Keratinocyte (primary cell): Measurements from ENCODE around the gene ZBTB49.

Experiments used
- EZH2 ChIP-seq: IDR thresholded peaks from one replicate; pipeline ENCODE4 v1.6.1; 2012; ENCODE audit warnings: inconsistent platforms, mild to moderate bottlenecking, low read length, moderate library complexity
- TF ChIP-seq, protein P1 (sequence below), 3 experiments: IDR thresholded peaks in 1 of 3; conservative IDR thresholded peaks in 1 of 3; optimal IDR thresholded peaks in 1 of 3; 2 replicates in 2 of 3; 3 replicates in 1 of 3; pipeline versions ENCODE3 to v1.5.1; 2011; ENCODE audit warnings: low read length in 3 of 3, mild to moderate bottlenecking in 3 of 3, moderate library complexity in 2 of 3, control low read depth in 1 of 3, inconsistent platforms in 1 of 3; ENCODE audit not compliant: insufficient read depth in 2 of 3; ENCODE audit errors: extremely low read depth in 1 of 3

DNA sequence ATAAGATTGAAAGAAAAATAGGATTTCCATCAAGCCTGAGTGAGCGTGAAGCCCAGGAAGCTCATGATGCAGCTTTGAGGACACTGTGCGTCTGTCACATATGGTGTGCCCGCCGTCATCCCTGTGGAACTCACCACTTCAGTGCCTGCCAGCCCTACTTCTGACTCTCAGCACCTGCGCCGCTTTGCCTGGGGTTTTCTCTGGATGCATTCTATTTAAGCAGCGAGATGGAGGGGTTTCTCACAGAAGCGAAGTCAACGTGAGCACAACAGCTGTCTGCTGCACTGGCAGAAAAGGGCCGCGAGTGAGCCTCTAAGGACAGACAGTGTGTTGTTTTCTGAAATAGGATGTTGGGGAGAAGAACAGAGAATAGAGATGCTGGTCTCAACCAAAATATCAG lies 35.9 kb upstream of the ZBTB49 start:
- TF ChIP-seq, protein P1, sequence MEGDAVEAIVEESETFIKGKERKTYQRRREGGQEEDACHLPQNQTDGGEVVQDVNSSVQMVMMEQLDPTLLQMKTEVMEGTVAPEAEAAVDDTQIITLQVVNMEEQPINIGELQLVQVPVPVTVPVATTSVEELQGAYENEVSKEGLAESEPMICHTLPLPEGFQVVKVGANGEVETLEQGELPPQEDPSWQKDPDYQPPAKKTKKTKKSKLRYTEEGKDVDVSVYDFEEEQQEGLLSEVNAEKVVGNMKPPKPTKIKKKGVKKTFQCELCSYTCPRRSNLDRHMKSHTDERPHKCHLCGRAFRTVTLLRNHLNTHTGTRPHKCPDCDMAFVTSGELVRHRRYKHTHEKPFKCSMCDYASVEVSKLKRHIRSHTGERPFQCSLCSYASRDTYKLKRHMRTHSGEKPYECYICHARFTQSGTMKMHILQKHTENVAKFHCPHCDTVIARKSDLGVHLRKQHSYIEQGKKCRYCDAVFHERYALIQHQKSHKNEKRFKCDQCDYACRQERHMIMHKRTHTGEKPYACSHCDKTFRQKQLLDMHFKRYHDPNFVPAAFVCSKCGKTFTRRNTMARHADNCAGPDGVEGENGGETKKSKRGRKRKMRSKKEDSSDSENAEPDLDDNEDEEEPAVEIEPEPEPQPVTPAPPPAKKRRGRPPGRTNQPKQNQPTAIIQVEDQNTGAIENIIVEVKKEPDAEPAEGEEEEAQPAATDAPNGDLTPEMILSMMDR (optimal IDR thresholded peaks at IDR 0.05 in 1 of 3, IDR thresholded peaks at IDR 0.05 in 1 of 3, conservative IDR thresholded peaks at IDR 0.05 in 1 of 3; ENCODE audit: extremely low read depth in 1 of 3, insufficient read depth in 2 of 3, low read length in 3 of 3): no peak
- TF ChIP-seq EZH2: no peak
